ENCODE results near the gene FBH1. TPM values are rescaled to one million over a fixed set of nuclear protein-coding genes. Genes with fewer than 3 reads are reported as not detected.

FBH1 gene
- total and polyA plus RNA-seq, 9 of the 15 experiments (the other 6 are each of a cell fraction or from before 2014, with no cell fraction given), result 13.4 to 108 (median 77.8) TPM

DNA sequence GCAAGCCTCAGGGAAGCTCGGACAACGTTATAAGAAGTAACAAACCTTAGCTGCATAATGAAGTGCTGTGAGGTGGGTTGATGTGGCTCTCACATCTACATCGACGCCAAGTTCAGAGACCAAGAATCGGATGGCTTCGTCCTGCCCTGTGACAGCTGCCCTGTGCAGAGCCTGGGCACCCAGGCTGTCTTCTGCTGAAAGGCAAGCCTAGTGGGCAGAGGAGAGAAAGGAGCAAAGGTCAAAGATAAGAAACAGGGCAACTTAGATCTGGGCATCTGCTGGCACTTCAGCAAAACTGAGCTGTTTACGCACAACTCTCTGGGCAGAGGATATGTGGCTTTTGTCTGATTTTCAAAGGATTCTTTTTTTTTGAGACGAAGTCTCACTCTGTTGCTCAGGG lies 7.1 kb upstream of the FBH1 start:
- peak overlapping the region in 1 of 2 experiments; percentile 59; a peak in 1 of 4 replicates for H3K9ac ChIP-seq (ENCODE audit: insufficient read depth in 1 of 2, low read depth in 2 of 2, low read length in 2 of 2)
- H3K36me3 ChIP-seq (ENCODE audit: control insufficient read depth, insufficient read depth, low read length), result peaks cover 78% of the 10 kb centered on the region
- H3K9me1 ChIP-seq (ENCODE audit: control insufficient read depth, insufficient read depth, low read length), result no peaks in the 10 kb centered on the region
- H4K20me1 ChIP-seq (replicated peaks; ENCODE audit: control insufficient read depth, insufficient read depth, low read length), result no peaks in the 10 kb centered on the region
- H3K9me3 ChIP-seq (replicated peaks; ENCODE audit: control insufficient read depth, insufficient read depth, low read depth, low read length), result no peaks in the 10 kb centered on the region
- no peak for FAIRE-seq
- in situ Hi-C loops (cut with MboI) (no loop called here), intact Hi-C loops (cut with micrococcal nuclease) (no loop called here)
- H3K27ac ChIP-seq (ENCODE audit: extremely low read depth, low read depth, low read length), result no peak overlapping the region
- BruUV-seq (replicated peaks), result no TSS peak
- ATAC-seq, result no peak
- no peak overlapping the region for H3K4me2 ChIP-seq (ENCODE audit: insufficient read depth, low read length)
- ChIA-PET POLR2A (no interaction called here), CTCF (ENCODE audit: low intra/inter-chr PET ratio) (no interaction called here)
- 90% methylated on average over 7 of the region's 8 CpGs for WGBS (ENCODE audit: insufficient coverage, low coverage, missing lambda C conversion rate)
- peaks cover 4 to 9% of the 10 kb centered on the region in 2 experiments for H3K4me1 ChIP-seq (replicated peaks in 1 of 2; ENCODE audit: control insufficient read depth in 2 of 2, insufficient read depth in 2 of 2, low read length in 2 of 2)
- H3K79me2 ChIP-seq (ENCODE audit: control insufficient read depth, insufficient read depth, low read length), result peaks cover 11% of the 10 kb centered on the region
- no peaks in the 10 kb centered on the region for H3K27me3 ChIP-seq (ENCODE audit: control insufficient read depth in 2 of 2, insufficient read depth in 2 of 2, low read length in 2 of 2)
- no peak overlapping the region for H3K4me3 ChIP-seq
- DNase-seq (ENCODE audit: extremely low read depth in 1 of 4, low spot score in 3 of 4), result no peak
- no peak overlapping the region for H2AFZ ChIP-seq (ENCODE audit: low read depth, low read length)
- no peak for TF ChIP-seq NFYB (IDR thresholded peaks at IDR 0.05; ENCODE audit: extremely low read depth, insufficient read length)
- TF ChIP-seq ZBTB7A (IDR thresholded peaks at IDR 0.05; ENCODE audit: borderline replicate concordance, control insufficient read depth, low read depth, low read length), result no peak
- TF ChIP-seq, protein P1, sequence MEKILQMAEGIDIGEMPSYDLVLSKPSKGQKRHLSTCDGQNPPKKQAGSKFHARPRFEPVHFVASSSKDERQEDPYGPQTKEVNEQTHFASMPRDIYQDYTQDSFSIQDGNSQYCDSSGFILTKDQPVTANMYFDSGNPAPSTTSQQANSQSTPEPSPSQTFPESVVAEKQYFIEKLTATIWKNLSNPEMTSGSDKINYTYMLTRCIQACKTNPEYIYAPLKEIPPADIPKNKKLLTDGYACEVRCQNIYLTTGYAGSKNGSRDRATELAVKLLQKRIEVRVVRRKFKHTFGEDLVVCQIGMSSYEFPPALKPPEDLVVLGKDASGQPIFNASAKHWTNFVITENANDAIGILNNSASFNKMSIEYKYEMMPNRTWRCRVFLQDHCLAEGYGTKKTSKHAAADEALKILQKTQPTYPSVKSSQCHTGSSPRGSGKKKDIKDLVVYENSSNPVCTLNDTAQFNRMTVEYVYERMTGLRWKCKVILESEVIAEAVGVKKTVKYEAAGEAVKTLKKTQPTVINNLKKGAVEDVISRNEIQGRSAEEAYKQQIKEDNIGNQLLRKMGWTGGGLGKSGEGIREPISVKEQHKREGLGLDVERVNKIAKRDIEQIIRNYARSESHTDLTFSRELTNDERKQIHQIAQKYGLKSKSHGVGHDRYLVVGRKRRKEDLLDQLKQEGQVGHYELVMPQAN (IDR thresholded peaks at IDR 0.05; ENCODE audit: borderline replicate concordance), result no peak
- no peak for TF ChIP-seq ZNF175 (CRISPR knock-in tag; IDR thresholded peaks at IDR 0.05; ENCODE audit: low read depth)
- TF ChIP-seq, protein P2, sequence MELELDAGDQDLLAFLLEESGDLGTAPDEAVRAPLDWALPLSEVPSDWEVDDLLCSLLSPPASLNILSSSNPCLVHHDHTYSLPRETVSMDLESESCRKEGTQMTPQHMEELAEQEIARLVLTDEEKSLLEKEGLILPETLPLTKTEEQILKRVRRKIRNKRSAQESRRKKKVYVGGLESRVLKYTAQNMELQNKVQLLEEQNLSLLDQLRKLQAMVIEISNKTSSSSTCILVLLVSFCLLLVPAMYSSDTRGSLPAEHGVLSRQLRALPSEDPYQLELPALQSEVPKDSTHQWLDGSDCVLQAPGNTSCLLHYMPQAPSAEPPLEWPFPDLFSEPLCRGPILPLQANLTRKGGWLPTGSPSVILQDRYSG (tag; conservative IDR thresholded peaks at IDR 0.05; ENCODE audit: low read depth), result no peak
- no peak for TF ChIP-seq ZNF75A (CRISPR knock-in tag; IDR thresholded peaks at IDR 0.05)
- no peak for TF ChIP-seq MIER1 (IDR thresholded peaks at IDR 0.05; ENCODE audit: low read depth)
- no peak for TF ChIP-seq OTX1 (CRISPR knock-in tag; IDR thresholded peaks at IDR 0.05)
- no peak for TF ChIP-seq RCOR1 (IDR thresholded peaks at IDR 0.05; ENCODE audit: borderline replicate concordance in 1 of 2, low read depth in 2 of 2, low read length in 2 of 2)
- TF ChIP-seq, protein P3, sequence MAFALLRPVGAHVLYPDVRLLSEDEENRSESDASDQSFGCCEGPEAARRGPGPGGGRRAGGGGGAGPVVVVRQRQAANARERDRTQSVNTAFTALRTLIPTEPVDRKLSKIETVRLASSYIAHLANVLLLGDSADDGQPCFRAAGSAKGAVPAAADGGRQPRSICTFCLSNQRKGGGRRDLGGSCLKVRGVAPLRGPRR (CRISPR knock-in tag; IDR thresholded peaks at IDR 0.05), result no peak
- TF ChIP-seq, protein P4, sequence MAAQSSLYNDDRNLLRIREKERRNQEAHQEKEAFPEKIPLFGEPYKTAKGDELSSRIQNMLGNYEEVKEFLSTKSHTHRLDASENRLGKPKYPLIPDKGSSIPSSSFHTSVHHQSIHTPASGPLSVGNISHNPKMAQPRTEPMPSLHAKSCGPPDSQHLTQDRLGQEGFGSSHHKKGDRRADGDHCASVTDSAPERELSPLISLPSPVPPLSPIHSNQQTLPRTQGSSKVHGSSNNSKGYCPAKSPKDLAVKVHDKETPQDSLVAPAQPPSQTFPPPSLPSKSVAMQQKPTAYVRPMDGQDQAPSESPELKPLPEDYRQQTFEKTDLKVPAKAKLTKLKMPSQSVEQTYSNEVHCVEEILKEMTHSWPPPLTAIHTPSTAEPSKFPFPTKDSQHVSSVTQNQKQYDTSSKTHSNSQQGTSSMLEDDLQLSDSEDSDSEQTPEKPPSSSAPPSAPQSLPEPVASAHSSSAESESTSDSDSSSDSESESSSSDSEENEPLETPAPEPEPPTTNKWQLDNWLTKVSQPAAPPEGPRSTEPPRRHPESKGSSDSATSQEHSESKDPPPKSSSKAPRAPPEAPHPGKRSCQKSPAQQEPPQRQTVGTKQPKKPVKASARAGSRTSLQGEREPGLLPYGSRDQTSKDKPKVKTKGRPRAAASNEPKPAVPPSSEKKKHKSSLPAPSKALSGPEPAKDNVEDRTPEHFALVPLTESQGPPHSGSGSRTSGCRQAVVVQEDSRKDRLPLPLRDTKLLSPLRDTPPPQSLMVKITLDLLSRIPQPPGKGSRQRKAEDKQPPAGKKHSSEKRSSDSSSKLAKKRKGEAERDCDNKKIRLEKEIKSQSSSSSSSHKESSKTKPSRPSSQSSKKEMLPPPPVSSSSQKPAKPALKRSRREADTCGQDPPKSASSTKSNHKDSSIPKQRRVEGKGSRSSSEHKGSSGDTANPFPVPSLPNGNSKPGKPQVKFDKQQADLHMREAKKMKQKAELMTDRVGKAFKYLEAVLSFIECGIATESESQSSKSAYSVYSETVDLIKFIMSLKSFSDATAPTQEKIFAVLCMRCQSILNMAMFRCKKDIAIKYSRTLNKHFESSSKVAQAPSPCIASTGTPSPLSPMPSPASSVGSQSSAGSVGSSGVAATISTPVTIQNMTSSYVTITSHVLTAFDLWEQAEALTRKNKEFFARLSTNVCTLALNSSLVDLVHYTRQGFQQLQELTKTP (IDR thresholded peaks at IDR 0.05; ENCODE audit: low read depth in 1 of 2, partially characterized antibody in 2 of 2), result no peak
- TF ChIP-seq FOXK2 (conservative IDR thresholded peaks at IDR 0.05 in 1 of 2, IDR thresholded peaks at IDR 0.05 in 1 of 2; ENCODE audit: low read depth in 2 of 2), result no peak
- no peak for TF ChIP-seq ETV1 (tag; conservative IDR thresholded peaks at IDR 0.05; ENCODE audit: low read depth)

All from K562 (cell line).